ENCODE measurements around the gene RNASE9.

RNASE9 gene

DNA sequence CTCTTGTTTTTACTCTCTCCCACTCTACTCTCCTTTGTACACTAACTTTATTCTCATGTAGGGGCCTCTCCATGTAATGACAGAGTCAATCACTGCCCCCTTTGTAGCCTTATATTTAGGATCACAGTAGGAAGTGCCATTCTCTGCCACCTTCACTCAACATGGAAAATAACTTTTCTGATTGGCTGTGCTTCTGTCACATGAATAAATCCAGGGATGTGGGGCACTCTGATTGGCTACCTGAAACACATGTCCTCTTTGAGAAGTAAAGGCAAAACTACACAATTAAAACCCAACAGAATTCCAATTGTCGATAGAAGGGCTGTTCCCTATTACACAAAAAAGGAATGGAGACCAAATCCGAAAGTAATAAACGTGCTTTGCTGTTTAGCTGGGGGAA lies at the start of gene RNASE9:
Gene RNASE9, minus strand, starts transcription at position 87 of the 400 bp plus-strand sequence.
- H3K27me3 ChIP-seq (ENCODE audit: low read depth, low read length) = no peaks in the 10 kb centered on the region
- H3K4me3 ChIP-seq (ENCODE audit: low read depth in 1 of 2, low read length in 2 of 2) = no peak within 1 kb of the TSS
- H3K9me3 ChIP-seq (ENCODE audit: control insufficient read depth in 1 of 2, low read length in 2 of 2) = no peaks in the 10 kb centered on the region
- no peaks in the 10 kb centered on the region for H3K36me3 ChIP-seq (ENCODE audit: control insufficient read depth in 1 of 2, insufficient read depth in 2 of 2, low read length in 2 of 2)
- no peaks in the 10 kb centered on the region for H3K4me1 ChIP-seq (ENCODE audit: control insufficient read depth in 1 of 2, insufficient read depth in 2 of 2, low read length in 2 of 2)
- H3K27ac ChIP-seq (ENCODE audit: low read length) = no peak within 1 kb of the TSS

- peak overlapping the region; percentile 84 to 94 for H3K4me3 ChIP-seq (ENCODE audit: low read depth in 1 of 2, low read length in 2 of 2)
- no peaks in the 10 kb centered on the region for H3K9me3 ChIP-seq (ENCODE audit: control insufficient read depth in 1 of 2, low read length in 2 of 2)
- H3K27ac ChIP-seq (ENCODE audit: low read length) = peak overlapping the region; percentile 49
- no peaks in the 10 kb centered on the region for H3K27me3 ChIP-seq (ENCODE audit: low read depth, low read length)
- H3K36me3 ChIP-seq (ENCODE audit: control insufficient read depth in 1 of 2, insufficient read depth in 2 of 2, low read length in 2 of 2) = no peaks in the 10 kb centered on the region
- H3K4me1 ChIP-seq (ENCODE audit: control insufficient read depth in 1 of 2, insufficient read depth in 2 of 2, low read length in 2 of 2) = peaks cover 0 to 9% of the 10 kb centered on the region in 2 donors
Observed at GRCh38 chr14:20610002-20610765, 49.3 kb upstream of the RNASE9 start.

DNA sequence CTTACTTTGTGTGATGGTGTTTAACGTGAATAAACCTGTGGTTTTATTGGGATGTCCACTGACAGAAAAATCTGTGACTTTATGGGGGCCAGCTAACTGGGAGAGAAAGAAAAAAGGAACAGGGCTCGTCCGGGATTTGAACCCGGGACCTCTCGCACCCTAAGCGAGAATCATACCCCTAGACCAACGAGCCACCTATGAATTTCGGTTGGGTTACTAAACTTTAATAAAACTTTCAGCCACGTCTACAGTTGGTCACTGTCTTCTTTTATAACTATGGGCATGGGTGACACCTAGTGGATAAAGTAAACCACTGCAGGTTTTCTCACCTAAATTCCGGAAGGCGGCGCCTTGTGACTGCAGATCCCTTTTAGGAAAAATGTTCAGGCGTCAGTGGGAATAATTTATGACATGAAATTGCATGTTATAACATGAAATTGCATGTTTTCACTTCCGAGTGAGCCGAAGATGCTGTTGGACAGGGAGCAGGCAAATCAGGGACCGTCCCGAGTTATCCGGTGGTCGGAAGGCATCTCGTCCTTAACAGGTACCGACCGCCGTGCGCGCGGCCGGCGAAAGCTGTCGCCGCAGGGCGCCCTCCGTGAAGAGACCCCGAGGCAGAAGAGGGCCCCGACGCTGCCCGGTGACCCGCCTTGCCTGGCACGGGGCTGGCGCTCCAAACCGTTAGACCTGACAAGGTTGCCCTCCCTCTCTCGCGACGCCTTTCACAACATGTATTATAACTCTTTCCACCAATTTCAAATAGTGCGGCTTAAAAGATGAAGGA lies 48.6 kb upstream of the RNASE9 start:
- no peaks in the 10 kb centered on the region for H3K27me3 ChIP-seq (ENCODE audit: low read depth, low read length)
- peaks cover 0 to 9% of the 10 kb centered on the region in 2 donors for H3K4me1 ChIP-seq (ENCODE audit: control insufficient read depth in 1 of 2, insufficient read depth in 2 of 2, low read length in 2 of 2)
- peak overlapping the region; percentile 49 for H3K27ac ChIP-seq (ENCODE audit: low read length)

DNA sequence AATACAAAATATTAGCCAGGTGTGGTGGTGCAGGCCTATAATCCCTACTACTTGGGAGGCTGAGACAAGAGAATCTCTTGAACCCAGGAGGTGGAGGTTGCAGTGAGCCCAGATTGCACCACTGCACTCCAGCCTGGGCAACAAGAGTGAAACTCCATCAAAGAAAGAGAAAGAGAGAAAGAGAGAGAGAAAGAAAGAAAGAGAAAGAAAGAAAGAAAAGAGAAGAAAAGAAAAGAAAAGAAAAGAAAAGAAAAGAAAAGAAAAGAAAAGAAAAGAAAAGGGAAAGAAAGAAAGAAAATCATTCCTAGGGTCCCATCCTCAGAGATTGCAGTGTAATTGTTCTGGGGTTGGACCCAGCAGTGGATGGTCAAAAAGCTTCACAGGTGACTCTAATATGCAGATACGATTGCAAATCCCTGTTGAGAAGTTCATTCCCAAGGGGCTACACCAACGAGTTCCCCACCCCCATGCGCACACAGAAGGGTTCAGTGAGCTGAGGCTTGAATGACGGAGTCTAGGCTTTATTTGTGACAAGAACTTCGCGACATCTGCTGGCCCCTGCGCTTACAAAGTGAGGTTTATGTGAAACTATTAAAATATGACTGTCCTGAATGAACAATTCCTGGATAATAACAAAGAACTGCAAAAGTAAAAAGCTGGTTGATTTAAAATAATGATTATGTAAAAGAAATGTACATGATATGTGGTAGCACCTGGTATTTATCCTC lies 47.7 kb upstream of the RNASE9 start:
- no peaks in the 10 kb centered on the region for H3K27me3 ChIP-seq (ENCODE audit: low read depth, low read length)
- no peaks in the 10 kb centered on the region for H3K9me3 ChIP-seq (ENCODE audit: control insufficient read depth in 1 of 2, low read length in 2 of 2)
- no peak overlapping the region for H3K4me3 ChIP-seq (ENCODE audit: low read depth in 1 of 2, low read length in 2 of 2)
- H3K27ac ChIP-seq (ENCODE audit: low read length) = no peak overlapping the region
- no peaks in the 10 kb centered on the region for H3K36me3 ChIP-seq (ENCODE audit: control insufficient read depth in 1 of 2, insufficient read depth in 2 of 2, low read length in 2 of 2)
- H3K4me1 ChIP-seq (ENCODE audit: control insufficient read depth in 1 of 2, insufficient read depth in 2 of 2, low read length in 2 of 2) = peaks cover 0 to 8% of the 10 kb centered on the region in 2 donors

More for the DNA sequence above, 48.6 kb upstream of the RNASE9 start:
- no peaks in the 10 kb centered on the region for H3K36me3 ChIP-seq (ENCODE audit: control insufficient read depth in 1 of 2, insufficient read depth in 2 of 2, low read length in 2 of 2)
- H3K4me3 ChIP-seq (ENCODE audit: low read depth in 1 of 2, low read length in 2 of 2) = peak overlapping the region; percentile 84 to 94
- H3K9me3 ChIP-seq (ENCODE audit: control insufficient read depth in 1 of 2, low read length in 2 of 2) = no peaks in the 10 kb centered on the region

GRCh38 chr14:20607617-20608016 lies 46.8 kb upstream of the RNASE9 start:
- no peak overlapping the region for H3K4me3 ChIP-seq (ENCODE audit: low read depth in 1 of 2, low read length in 2 of 2)
- no peaks in the 10 kb centered on the region for H3K36me3 ChIP-seq (ENCODE audit: control insufficient read depth in 1 of 2, insufficient read depth in 2 of 2, low read length in 2 of 2)
- H3K9me3 ChIP-seq (ENCODE audit: control insufficient read depth in 1 of 2, low read length in 2 of 2) = no peaks in the 10 kb centered on the region
- no peaks in the 10 kb centered on the region for H3K27me3 ChIP-seq (ENCODE audit: low read depth, low read length)
- no peak overlapping the region for H3K27ac ChIP-seq (ENCODE audit: low read length)
- peaks cover 0 to 6% of the 10 kb centered on the region in 2 donors for H3K4me1 ChIP-seq (ENCODE audit: control insufficient read depth in 1 of 2, insufficient read depth in 2 of 2, low read length in 2 of 2)

DNA sequence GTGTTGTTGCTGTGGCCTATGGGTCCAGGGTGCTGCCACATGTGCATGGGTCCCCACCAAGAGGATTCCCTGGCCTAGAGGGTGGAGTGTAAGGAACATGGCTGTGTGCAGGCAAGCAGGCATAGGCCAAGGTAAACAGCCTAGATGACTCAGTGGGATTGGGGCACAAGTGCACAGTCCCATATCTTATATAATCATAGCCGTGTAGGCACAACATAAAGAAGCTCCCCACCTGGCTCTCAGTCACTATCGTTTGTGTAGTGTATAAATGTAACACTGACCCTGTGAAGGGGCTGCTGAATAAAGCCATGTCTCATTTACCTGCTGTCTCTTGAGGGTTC lies 46.0 kb upstream of the RNASE9 start:
- Histone ChIP-seq H3K27me3 (ENCODE audit: low read depth, low read length) (no peaks in the 10 kb centered on the region), H3K4me3 (ENCODE audit: low read depth in 1 of 2, low read length in 2 of 2) (no peak overlapping the region), H3K36me3 (ENCODE audit: control insufficient read depth in 1 of 2, insufficient read depth in 2 of 2, low read length in 2 of 2) (no peaks in the 10 kb centered on the region), H3K4me1 (ENCODE audit: control insufficient read depth in 1 of 2, insufficient read depth in 2 of 2, low read length in 2 of 2) (peaks cover 0 to 6% of the 10 kb centered on the region in 2 donors), H3K27ac (ENCODE audit: low read length) (no peak overlapping the region), H3K9me3 (ENCODE audit: control insufficient read depth in 1 of 2, low read length in 2 of 2) (no peaks in the 10 kb centered on the region)

DNA sequence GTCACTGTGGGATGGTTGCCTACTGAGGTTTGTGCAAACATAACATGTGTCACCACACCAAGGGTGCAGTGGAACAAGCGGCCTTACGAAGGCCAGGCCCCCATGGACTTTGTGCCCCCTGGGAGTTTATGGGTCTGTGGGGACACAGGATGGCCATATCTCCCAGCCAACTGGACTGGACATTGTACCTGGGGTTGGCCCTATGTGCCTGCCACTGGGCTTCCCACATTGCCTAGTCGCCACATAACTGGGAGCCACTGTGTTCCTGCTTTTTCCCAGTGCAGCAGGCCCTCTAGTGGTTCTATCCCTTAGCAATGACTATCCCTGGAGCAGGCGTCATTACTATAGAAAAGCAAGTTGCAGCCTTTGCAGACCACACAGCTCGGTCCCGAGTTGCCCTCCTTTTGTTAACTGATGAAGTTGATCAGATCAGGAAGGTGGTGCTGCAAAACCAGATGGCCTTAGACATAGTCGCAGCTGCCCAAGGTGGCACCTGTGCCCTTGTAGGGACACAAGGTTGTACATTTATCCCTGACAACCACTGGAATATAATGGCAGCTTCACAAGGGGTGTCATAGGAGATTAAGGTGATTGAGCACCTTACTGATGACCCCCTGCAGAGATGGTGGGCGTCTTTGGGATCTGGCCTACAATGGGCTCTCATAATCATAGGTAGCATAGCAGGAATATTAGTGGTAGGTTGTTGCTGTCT lies 45.5 kb upstream of the RNASE9 start:
- no peak overlapping the region for H3K4me3 ChIP-seq (ENCODE audit: low read depth in 1 of 2, low read length in 2 of 2)
- H3K27me3 ChIP-seq (ENCODE audit: low read depth, low read length) = no peaks in the 10 kb centered on the region
- no peaks in the 10 kb centered on the region for H3K9me3 ChIP-seq (ENCODE audit: control insufficient read depth in 1 of 2, low read length in 2 of 2)

GRCh38 chr14:20603813-20604690 lies 43.2 kb upstream of the RNASE9 start:
- Histone ChIP-seq H3K27me3 (ENCODE audit: low read depth, low read length) (no peaks in the 10 kb centered on the region), H3K27ac (ENCODE audit: low read length) (no peak overlapping the region), H3K4me1 (ENCODE audit: control insufficient read depth in 1 of 2, insufficient read depth in 2 of 2, low read length in 2 of 2) (no peaks in the 10 kb centered on the region), H3K9me3 (ENCODE audit: control insufficient read depth in 1 of 2, low read length in 2 of 2) (no peaks in the 10 kb centered on the region), H3K4me3 (ENCODE audit: low read depth in 1 of 2, low read length in 2 of 2) (no peak overlapping the region), H3K36me3 (ENCODE audit: control insufficient read depth in 1 of 2, insufficient read depth in 2 of 2, low read length in 2 of 2) (no peaks in the 10 kb centered on the region)

More for the DNA sequence above, 45.5 kb upstream of the RNASE9 start:
- Histone ChIP-seq H3K4me1 (ENCODE audit: control insufficient read depth in 1 of 2, insufficient read depth in 2 of 2, low read length in 2 of 2) (peaks cover 0 to 6% of the 10 kb centered on the region in 2 donors), H3K36me3 (ENCODE audit: control insufficient read depth in 1 of 2, insufficient read depth in 2 of 2, low read length in 2 of 2) (no peaks in the 10 kb centered on the region), H3K27ac (ENCODE audit: low read length) (no peak overlapping the region)

DNA sequence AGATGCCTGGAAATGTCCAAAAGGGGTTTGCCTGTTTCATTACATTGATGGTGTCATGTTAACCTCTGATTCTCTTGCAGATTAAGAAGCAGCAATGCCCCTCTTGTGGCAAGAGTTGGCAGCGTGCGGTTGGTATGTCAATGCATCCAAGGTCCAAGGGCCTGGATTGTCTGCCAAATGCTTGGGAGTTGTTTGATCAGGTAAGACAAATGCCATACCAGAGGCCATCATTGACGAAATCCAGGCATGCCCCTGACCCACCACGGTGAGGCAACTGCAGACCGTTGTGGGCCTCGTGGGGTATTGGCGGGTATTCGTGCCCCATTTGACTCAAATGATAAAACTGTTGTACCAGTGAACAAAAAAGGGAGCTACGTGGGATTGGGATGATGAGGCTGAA lies 41.7 kb upstream of the RNASE9 start:
- H3K9me3 ChIP-seq (ENCODE audit: control insufficient read depth in 1 of 2, low read length in 2 of 2) = no peaks in the 10 kb centered on the region
- no peak overlapping the region for H3K4me3 ChIP-seq (ENCODE audit: low read depth in 1 of 2, low read length in 2 of 2)
- H3K36me3 ChIP-seq (ENCODE audit: control insufficient read depth in 1 of 2, insufficient read depth in 2 of 2, low read length in 2 of 2) = no peaks in the 10 kb centered on the region
- H3K4me1 ChIP-seq (ENCODE audit: control insufficient read depth in 1 of 2, insufficient read depth in 2 of 2, low read length in 2 of 2) = no peaks in the 10 kb centered on the region
- no peak overlapping the region for H3K27ac ChIP-seq (ENCODE audit: low read length)
- H3K27me3 ChIP-seq (ENCODE audit: low read depth, low read length) = no peaks in the 10 kb centered on the region

DNA sequence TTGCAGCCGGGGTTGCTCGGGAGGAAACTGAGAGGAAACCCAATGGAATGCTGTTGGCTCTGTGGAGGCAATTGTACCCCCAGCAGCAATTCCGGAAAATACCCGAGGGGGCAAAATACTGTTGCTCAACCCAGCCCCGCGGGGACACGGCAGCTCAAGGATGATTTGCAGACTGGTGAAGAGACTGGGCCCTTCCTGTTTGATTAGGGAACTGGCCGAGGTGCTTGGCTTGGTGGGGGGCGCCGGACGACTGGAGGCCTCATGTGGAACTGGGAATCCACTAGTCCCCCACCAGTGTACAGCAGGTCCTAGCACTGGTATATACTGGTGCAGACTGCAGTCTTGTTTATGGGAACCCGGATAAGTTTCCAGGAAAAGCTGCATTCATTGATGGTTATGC lies 40.7 kb upstream of the RNASE9 start:
- Histone ChIP-seq H3K4me3 (ENCODE audit: low read depth in 1 of 2, low read length in 2 of 2) (no peak overlapping the region), H3K27me3 (ENCODE audit: low read depth, low read length) (no peaks in the 10 kb centered on the region), H3K9me3 (ENCODE audit: control insufficient read depth in 1 of 2, low read length in 2 of 2) (no peaks in the 10 kb centered on the region), H3K4me1 (ENCODE audit: control insufficient read depth in 1 of 2, insufficient read depth in 2 of 2, low read length in 2 of 2) (no peaks in the 10 kb centered on the region), H3K27ac (ENCODE audit: low read length) (no peak overlapping the region), H3K36me3 (ENCODE audit: control insufficient read depth in 1 of 2, insufficient read depth in 2 of 2, low read length in 2 of 2) (no peaks in the 10 kb centered on the region)

All from muscle layer of duodenum (tissue), 2 donors.